Psoas muscle (tissue), 8 donors: ENCODE results near the gene VWA5B2. TPM values are rescaled to one million over a fixed set of nuclear protein-coding genes. Genes with fewer than 3 reads are reported as not detected.

Source experiments
- ATAC-seq, 4 donors: fragments of 200-7000 bp; cut with Tn5 transposase; one replicate each; pipeline ENCODE4 v1.9.1; 2020; ENCODE audit warnings: moderate library complexity in 3 of 4, mild to moderate bottlenecking in 2 of 4
- DNase-seq, 2 donors: peaks; one replicate each; pipeline ENCODE4 v3.0.0-alpha.2; 2020
- H3K27ac ChIP-seq: fragments of 200-600 bp; one replicate; pipeline ENCODE4 v1.8.0; 2022
- H3K27me3 ChIP-seq, 3 donors: fragments of 200-600 bp in 1 of 3; one replicate each; pipeline versions ENCODE4 v1.6.1 to v1.8.0; 2013 to 2022; ENCODE audit warnings: low read length in 2 of 3, mild to moderate bottlenecking in 2 of 3, moderate library complexity in 1 of 3; ENCODE audit not compliant: insufficient read depth in 3 of 3
- H3K36me3 ChIP-seq, 2 donors: fragments of 200-600 bp in 1 of 2; one replicate each; pipeline versions ENCODE4 v1.6.1 to v1.8.0; 2013 to 2022; ENCODE audit warnings: low read depth in 1 of 2, mild to moderate bottlenecking in 1 of 2, moderate library complexity in 1 of 2; ENCODE audit not compliant: insufficient read depth in 1 of 2
- H3K4me1 ChIP-seq: fragments of 200-600 bp; one replicate; pipeline ENCODE4 v1.8.0; 2022
- H3K4me3 ChIP-seq: fragments of 200-600 bp; one replicate; pipeline ENCODE4 v1.8.0; 2022; ENCODE audit warnings: mild to moderate bottlenecking
- H3K9me3 ChIP-seq: fragments of 200-600 bp; one replicate; pipeline ENCODE4 v1.8.0; 2022
- CTCF ChIP-seq: fragments of 200-600 bp; IDR thresholded peaks from one replicate; pipeline ENCODE4 v1.8.0; 2022; ENCODE audit warnings: antibody characterized with exemption
- WGBS, 3 donors: extraction: QIAGEN DNeasy Blood & Tissue Kit; methylation state at CpG; one replicate each; pipeline versions ENCODE4 v1.1.6 to v1.1.7; 2013; 5-methylcytosine and 5-hydroxymethylcytosine counted together
- intact Hi-C, 2 donors: fragments of 100-400 bp; cut with DNase I; formaldehyde crosslinking; loops; one replicate each; pipeline versions ENCODE4 v1.11.0 to v1.14.2; 2022
- polyA plus RNA-seq, 3 donors: library from polyadenylated mRNA; stranded (reverse); fragments of 200-250 nt; gene quantifications; one replicate each; pipeline ENCODE4 v1.2.3, GENCODE V29; 2013
- total RNA-seq, 4 donors: library from RNA; stranded (reverse); fragmentation: NEBNext Ultra II Directional in 2 of 4; extraction: Animal tissue kit (Norgen Biotek cat#: 25700) in 2 of 4; gene quantifications; one replicate each; pipeline versions ENCODE4 v1.2.1 to v1.2.4, GENCODE V29; 2021 to 2023
- donor health status: healthy with polysubstance abuse.
- donor health status: DM: no; HTN: no; CAD: no; lungs with moderate emphysema.
- donor health status: Bipolar disorder and iron deficiency.
- donor health status: healthy.
- donor health status: DM: yes; HTN: yes; CAD: no.
- donor health status: DM: no; HTN: no; CAD: no.
- donor health status: DM: no; HTN: no; CAD: no.
- donor health status: DM: yes; HTN: yes; CAD: no.

VWA5B2 gene
- total and polyA plus RNA-seq, 7 donors: 0.03 to 0.26 (median 0.05) TPM; not detected in 3

- intact Hi-C loops: loop anchor here (1.0 to 5.0 kb wide), 2 partner anchors 9 to 42 kb away; no protein-coding TSS in a partner anchor
- ATAC-seq (no peak), DNase-seq (no peak)
- Histone ChIP-seq H3K36me3 (peaks cover 25 to 79% of the 10 kb centered on the region in 2 donors), H3K27me3 (no peaks in the 10 kb centered on the region), H3K4me3 (peak overlapping the region; percentile 93), H3K9me3 (no peaks in the 10 kb centered on the region), H3K4me1 (peaks cover 26% of the 10 kb centered on the region), H3K27ac (peak overlapping the region; percentile 92)
- TF ChIP-seq CTCF: no peak
- 90 to 93% (median 90%) methylated on average over 18 of the region's 18 CpGs for WGBS, 3 donors
Measured at GRCh38 chr3:184184546-184185230, 44.7 kb upstream of the VWA5B2 start.

GRCh38 chr3:184185461-184186183, 43.8 kb upstream of the VWA5B2 start:
- H3K4me1 ChIP-seq: peaks cover 26% of the 10 kb centered on the region
- peak overlapping the region; percentile 93 for H3K4me3 ChIP-seq
- peak; percentile 96 to 98 (median 96) for ATAC-seq
- peak overlapping the region; percentile 92 for H3K27ac ChIP-seq
- H3K27me3 ChIP-seq: no peaks in the 10 kb centered on the region
- H3K9me3 ChIP-seq: no peaks in the 10 kb centered on the region
- H3K36me3 ChIP-seq: peaks cover 30 to 79% of the 10 kb centered on the region in 2 donors
- intact Hi-C loops: loop anchor here (1.0 to 2.0 kb wide), 2 partner anchors 10 to 63 kb away; partner anchors contain the start of genes ALG3 (in 2 of the 2) and EEF1AKMT4 (in 2 of the 2)
- TF ChIP-seq CTCF: no peak
- 1% methylated on average over 54 to 55 of the region's 55 CpGs for WGBS, 3 donors
- DNase-seq: peak; percentile 99 to 100

GRCh38 chr3:184186184-184186901, 43.0 kb upstream of the VWA5B2 start, which contains the start of gene ABCF3:
TSS of gene ABCF3 (plus strand) at chr3:184186199. CDS start at chr3:184186208, 9 bp downstream.
- 0 to 1% (median 1%) methylated on average over 44 to 45 of the region's 45 CpGs for WGBS, 3 donors
- intact Hi-C loops: loop anchor here (2.0 kb wide), 1 partner anchor 62 kb away; the partner anchor contains the start of genes ALG3 (in 2 of the 2) and EEF1AKMT4 (in 2 of the 2)

More at GRCh38 chr3:184186184-184186901, 43.0 kb upstream of the VWA5B2 start, which contains the start of gene ABCF3:
- no peak for TF ChIP-seq CTCF
- Histone ChIP-seq H3K4me1 (peaks cover 26% of the 10 kb centered on the region), H3K27me3 (no peaks in the 10 kb centered on the region), H3K4me3 (peak within 1 kb of the TSS; percentile 93), H3K36me3 (peaks cover 30 to 79% of the 10 kb centered on the region in 2 donors), H3K27ac (peak within 1 kb of the TSS; percentile 92), H3K9me3 (no peaks in the 10 kb centered on the region)
- peak; percentile 35 to 63 (median 48) for ATAC-seq
- peak; percentile 70 to 89 for DNase-seq
